HG02973 (cell line): ENCODE measurements around the gene TBC1D16.

Experiments used
- ATAC-seq: cut with Tn5 transposase; IDR thresholded peaks from one replicate; pipeline ENCODE4 v1.9.1; 2021; ENCODE audit warnings: moderate library complexity; ENCODE audit not compliant: unreplicated experiment

TBC1D16 gene, protein sequence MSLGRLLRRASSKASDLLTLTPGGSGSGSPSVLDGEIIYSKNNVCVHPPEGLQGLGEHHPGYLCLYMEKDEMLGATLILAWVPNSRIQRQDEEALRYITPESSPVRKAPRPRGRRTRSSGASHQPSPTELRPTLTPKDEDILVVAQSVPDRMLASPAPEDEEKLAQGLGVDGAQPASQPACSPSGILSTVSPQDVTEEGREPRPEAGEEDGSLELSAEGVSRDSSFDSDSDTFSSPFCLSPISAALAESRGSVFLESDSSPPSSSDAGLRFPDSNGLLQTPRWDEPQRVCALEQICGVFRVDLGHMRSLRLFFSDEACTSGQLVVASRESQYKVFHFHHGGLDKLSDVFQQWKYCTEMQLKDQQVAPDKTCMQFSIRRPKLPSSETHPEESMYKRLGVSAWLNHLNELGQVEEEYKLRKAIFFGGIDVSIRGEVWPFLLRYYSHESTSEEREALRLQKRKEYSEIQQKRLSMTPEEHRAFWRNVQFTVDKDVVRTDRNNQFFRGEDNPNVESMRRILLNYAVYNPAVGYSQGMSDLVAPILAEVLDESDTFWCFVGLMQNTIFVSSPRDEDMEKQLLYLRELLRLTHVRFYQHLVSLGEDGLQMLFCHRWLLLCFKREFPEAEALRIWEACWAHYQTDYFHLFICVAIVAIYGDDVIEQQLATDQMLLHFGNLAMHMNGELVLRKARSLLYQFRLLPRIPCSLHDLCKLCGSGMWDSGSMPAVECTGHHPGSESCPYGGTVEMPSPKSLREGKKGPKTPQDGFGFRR

DNA sequence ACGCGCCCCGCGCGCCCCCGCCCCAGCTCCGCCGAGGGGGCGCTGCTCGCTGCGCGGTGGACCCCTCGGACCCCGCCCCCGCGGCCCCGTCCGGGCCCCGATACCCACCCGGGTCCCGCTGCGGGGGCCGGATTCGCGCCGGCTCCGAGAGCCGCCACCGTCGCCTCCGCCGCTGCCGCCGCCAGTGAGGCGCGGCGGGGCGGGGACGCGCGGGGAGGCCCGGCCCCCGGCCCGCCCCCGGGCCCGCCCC, at the start of gene TBC1D16:
TSS of gene TBC1D16 (minus strand) at position 186 of the 250 bp plus-strand sequence. CDS start 22,325 bp downstream, outside the sequence.
- no peak for ATAC-seq

DNA sequence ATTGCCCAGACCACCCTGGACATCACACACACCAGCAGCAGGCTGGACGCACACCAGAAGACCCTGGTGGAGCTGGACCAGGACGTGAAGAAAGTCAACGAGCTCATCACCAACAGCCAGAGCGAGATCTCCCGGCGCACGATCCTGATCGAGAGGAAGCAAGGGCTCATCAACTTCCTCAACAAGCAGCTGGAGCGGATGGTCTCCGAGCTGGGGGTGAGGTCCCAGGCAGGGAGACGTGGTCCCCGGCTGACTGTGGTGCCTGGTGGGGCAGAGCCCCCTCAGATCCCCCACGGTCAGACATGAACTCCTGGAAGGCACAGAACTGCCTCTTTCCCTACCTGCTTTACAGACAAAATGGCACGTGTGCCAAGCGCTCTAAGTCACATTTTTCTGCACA, 49.1 kb upstream of the TBC1D16 start:
- no peak for ATAC-seq

DNA sequence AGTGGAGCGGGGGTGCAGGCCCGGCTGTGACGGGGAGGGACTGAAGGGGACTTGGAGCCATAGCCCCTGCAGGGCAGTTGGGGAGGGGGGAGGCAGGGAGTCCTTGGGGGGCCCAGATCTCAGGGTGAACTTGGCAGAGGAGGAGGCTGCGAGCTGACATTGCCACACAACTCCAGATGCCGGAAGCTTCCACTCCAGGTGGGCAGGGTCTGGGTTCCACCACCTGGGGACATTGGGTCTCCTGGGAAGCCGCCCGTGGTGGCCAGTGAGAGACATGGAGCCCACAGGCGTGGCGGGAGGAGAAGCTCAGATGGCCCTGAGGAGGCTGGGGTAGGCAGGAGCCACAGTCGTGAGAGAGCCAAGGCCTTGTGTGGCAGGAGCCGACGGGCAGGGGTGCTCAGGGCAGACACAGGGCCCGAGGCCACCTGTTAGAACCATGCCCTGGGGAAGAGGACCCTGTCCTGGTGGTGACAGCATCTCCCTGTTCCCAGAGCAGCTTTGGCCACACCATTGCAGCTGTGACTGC, 47.5 kb upstream of the TBC1D16 start:
- ATAC-seq = no peak

DNA sequence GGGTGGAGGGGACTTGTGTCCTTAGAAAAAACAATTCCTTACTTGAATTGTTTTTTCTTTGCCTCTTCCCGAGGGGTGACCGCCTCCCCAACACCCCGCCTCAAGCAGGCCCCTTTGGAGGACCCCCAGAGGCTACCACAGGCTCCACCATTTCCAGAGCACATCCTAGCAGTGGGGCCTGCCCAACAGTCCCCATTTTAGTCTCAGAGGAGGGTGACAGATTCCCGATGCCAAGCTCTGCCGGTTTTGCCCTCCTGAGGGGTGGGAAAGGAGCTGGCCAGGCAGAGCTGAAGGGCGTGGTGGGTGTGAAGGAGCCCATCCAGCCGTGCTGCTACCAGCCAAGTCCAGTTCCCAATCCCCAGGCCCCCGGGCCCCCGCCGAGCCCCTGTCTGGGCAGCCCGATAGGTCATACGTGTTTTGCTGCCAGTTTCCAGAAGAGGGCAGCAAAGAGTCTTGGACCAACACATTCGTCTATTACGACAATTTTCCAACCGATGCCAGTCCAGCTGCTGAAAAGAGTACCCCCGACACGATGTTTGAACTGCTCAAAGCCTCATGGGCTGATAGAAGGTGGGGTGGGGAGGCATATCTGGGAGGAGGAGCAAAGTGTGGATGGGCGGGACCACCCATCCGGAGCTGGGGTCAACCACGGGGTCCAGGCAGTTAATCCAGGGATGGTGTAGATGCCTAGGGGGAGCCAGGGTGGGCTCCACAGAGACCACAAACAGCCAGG, 46.9 kb upstream of the TBC1D16 start:
- ATAC-seq = no peak

DNA sequence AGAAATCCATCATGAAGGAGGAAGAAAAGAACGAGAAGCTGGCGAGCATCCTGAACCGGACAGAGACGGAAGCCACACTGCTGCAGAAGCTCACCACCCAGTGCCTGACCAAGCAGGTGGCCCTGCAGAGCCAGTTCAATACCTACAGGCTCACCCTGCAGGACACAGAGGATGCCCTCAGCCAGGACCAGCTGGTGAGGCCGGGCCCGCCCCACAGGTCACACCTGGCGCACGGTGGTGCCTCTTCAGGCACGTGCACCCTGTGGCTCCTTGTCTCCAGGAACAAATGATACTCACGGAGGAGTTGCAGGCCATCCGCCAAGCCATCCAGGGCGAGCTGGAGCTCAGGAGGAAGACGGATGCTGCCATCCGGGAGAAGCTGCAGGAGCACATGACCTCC, 45.9 kb upstream of the TBC1D16 start:
- no peak for ATAC-seq

DNA sequence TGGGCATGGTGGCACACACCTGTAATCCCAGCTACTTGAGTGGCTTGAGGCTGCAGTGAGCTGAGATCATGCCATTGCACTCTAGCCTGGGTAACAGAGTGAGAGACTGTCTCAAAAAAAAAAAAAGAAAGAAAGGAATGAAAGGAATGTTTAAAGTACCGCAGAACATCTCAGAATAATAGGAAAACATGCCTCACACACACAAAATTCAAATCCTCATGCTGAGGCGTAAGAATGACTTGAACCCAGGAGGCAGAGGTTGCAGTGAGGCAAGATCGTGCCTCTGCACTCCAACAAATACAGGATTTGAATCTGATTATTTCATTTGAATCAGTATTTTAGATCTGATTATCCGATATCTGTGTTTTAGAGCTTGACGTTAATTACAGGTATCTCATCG, 44.4 kb upstream of the TBC1D16 start:
- no peak for ATAC-seq

DNA sequence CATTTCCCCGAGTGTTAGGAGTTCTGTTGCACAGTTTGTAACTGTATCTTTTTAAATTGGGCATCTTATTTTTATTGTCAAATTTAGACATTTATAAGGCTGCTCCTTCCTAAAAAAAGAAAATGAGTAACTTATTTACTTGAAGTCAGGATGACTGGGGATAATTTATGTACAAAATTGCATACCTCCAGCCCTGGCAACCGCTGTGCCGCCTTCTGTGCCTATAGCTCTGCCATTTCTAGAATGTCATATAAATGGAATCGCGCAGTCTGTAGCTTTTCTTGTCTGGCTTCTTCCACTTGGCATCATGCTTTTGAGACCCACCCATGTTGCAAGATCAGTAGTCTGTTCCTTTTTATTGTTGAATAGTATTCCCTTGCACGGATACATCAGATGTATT, 36.7 kb upstream of the TBC1D16 start:
- no peak for ATAC-seq

DNA sequence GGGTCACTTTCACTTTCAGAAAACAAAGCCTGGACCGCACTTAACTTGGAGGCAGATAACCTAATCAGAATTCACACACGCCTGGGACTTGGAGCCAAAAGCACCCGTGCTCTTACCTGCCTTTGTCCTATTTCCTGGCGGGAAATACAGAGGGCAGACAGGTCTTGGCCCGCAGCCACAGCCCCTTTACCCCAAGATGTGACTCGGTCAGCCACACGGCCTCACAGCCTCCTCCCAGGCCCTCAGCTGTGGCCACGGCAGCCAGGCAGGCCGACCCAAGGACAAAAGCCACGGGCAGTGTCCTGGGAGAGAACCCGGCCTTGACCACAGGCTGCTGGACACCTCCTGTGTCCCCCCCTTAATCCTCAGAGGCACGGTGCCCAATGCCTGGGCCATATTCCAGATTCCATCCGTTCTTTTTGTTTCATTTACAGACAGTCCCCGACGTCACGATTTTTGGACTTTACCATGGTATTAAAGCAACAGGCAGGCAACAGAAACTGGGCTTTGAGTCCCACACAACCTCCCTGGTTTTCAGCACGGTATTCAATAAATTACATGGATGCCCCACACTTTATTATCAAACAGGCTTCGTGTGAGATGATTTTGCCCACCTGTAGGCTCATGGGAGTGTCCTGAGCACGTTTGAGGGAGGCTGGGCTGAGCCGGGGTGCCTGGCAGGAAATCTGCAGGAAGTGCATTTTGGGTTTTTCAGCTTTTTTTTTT, 35.6 kb upstream of the TBC1D16 start:
- ATAC-seq = no peak

DNA sequence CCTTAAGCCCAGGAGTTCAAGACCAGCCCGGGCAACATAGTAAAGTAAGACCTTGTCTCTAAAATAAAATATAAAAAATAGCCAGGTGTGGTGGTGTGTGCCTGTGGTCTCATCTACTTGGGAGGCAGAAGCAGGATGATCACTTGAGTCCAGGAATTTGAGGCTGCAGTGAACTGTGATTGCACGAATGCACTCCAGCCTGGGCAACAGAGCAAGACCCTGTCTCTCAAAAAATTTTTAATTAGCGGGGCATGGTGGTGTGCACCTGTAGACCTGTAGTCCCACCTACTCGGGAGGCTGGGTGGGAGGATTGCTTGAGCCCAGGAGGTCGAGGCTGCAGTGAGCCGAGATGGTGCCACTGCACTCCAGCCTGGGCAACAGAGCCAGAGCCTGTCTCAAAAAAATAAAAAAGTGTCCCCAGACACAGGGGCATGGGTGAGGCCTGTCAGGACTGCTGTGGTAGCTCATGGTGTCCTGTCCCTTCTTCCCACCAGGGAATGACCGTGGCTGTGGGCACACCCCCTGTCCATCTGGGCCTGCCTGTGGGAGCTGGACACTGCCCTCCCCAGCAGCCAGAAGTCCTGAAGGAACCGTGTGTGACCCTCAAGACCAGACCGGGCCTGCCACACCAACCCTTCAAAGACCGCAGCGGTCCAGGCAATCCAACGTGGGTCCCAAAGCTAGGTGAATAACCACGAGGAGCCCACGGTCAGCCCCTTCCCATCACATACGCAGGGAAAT, 34.9 kb upstream of the TBC1D16 start:
- ATAC-seq = no peak

DNA sequence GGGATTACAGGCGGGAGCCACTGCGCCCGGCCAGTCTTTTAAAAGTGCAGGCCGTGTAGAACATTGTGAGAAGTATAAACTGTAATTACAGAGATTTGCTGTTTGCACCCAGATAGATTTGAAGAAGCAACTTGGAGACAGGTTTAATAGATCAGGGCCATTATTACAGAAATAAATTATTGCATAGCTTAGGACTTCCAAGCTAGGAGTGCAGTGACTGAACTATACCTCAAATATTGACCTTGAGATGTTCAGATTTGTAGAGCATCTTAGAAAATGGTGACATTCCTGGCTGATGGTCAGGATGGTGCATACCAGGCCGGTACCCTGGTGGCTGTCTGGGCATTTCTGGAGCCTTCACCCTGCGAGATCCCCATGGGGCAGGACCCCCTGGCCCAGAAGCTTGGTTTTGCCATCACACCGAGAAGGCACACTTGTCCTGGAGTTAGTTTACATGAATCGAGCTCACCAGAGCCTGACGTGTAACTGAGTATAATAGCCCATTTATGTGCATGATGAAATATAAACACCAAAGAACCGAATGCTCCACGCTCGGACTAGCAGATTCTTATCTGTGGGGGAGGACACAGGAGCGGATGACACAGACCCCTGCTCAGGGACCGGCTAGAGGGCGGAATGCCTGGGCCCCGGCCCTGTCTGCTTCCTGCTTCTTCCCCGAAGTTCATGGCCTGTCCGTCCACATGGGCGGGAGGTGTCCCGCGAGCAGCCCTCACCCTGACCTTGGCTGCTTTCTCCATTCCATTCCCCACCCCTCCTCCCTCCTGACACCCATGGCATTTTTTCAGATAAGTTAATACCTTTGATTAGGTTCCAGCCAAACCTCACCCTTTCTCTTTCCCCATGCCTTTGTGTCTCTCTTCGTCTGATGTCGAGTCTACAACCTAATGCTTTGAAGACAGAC, 32.9 kb upstream of the TBC1D16 start:
- ATAC-seq = no peak

DNA sequence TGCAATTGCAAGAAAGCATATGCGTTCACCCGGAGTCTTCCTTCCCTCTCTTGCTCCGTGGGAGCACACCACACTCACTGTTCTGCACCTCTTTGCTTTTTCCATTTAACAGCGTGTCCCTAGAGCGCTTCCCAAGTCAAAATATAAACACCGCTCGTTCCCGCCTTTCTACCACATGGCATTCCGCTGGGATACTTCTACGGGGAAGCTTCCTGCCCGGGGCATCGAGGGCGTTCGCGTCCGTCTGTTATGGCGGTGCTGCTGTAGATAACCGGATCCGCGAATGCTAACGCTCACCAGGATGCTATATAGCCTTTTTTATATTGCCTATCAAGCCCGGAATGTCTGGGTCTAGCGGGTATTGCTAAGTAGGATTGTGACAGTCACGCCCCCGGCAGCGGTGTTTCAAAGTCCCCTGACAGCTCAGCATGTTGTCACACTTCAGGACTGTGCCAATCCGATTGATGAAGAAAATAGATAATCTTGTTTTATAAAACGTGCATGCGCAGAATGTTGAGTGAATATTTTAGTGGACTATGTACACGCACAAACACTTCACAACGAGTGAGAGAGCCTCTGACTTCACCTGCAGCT, 31.8 kb upstream of the TBC1D16 start:
- no peak for ATAC-seq

DNA sequence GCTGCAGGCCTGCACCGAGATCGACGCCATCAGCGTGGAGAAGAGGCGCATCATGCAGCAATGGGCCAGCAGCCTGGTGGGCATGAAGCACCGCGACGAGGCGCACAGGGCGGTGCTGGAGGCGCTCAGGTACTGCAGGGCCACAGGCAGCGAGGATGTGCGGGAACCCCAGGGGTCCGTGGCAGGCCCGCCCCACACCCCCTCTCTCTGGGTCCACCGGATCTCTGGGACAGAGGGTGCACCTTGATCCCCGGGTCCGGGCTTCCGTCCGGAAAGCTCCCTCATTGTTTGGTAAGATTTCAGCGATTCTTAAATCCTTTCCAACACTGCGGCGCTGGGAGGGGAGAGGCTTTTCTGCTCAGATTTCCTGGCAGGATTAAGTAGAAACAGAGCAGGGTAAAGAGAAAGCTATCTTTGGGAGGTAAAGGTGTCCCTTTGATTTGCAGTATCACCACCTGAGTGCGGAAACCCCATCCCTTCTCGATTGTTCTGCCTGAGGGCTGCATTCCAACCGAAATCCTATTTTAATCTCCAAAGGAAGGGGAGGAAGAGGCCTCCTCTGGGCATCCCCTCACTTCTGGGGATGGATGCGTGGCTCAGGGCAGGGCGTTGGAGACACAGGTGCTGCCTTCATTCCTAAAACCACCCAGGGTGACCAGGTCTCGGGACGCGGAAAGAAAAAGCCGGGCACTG, 30.0 kb upstream of the TBC1D16 start:
- no peak for ATAC-seq

DNA sequence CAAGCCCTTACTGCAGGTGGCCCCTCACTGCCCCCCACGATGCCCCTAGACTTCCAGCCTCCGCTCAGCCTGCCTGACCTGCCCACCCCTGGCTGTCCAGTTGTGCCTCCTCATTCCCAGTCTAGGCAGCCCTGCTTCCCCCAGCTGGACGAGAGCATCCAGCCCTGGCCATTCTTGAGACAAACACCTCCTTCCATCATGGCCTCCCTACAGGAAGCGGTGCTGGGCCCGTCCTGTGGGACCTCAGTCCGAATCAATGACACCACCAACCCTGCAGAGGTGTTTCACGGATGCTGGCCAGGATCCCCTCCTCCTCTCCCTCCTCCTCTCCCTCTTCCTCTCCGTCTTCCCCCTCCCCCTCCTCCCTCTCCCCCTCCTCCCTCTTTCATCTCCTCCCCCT, 29.0 kb upstream of the TBC1D16 start:
- ATAC-seq = no peak

DNA sequence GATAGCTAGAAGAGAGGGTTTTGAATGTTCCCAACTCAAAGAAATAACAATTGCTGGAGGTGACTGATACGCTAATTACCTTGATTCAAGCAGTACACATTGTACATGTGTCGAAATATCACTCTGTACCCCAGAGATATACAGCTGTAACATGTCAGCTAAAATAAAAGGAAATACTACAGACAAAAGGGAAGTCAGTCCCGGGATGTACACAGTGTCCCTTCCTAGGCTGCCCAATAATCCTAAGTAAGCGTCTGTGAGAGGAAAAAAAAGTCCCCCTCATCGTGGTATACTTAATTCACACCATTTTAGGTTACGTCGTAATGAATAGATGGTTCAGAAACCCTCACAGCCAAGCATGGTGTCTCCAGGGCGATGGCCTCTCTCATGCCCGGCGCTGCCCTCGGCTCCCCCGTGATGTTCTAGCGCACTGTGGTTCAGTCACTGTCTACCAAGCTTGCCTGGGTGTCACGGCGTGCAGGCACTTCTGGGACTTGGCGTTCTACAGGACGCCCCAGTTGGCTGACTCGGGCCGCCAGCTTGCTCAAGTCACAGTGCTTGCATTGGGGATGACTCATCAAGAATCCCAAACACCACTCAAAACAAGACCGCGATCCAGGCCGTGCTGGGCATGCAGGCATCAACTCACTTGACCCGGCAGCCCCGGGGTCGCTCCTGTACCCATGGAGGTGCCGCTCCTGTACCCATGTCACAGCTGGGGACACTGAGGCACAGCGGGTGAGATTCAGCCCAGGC, 28.3 kb upstream of the TBC1D16 start:
- ATAC-seq = no peak

DNA sequence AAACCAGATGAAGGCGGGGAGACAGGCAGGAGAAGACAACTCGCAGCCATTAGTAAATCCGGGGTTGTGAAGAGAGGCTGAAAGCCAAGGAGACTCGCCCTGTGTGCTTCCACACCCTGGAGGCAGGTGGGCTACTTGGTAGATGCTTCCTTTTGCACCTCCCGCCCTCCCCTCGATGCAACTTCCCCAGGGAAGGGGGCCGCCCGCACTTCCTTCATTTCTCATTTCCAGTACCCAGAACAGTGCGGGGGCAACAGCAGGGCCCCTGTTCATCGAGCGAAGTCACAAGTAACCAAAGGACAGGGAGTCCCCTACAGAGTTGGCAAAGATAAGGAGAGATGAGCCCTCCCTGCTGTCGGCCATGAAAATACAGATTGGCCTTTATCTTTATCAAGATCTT, 25.7 kb upstream of the TBC1D16 start:
- ATAC-seq = no peak

DNA sequence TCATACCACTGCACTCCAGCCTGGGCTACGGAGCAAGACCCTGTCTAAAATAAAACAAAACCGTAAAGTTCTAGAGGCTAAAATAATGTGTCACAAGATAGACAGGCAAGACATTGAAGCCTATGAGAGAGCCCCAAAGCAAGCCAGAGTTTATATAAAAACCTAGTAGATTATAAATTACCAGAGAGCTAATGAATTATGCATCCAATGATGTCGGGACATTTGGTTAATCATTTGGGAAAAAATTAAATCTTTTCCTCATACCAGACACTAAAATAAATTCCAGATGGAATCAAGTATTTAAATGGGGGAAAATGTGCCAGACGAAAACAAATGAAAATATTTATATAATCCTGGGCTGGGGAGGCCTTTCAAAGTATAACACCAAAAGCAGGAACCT, 25.0 kb upstream of the TBC1D16 start:
- ATAC-seq = no peak

DNA sequence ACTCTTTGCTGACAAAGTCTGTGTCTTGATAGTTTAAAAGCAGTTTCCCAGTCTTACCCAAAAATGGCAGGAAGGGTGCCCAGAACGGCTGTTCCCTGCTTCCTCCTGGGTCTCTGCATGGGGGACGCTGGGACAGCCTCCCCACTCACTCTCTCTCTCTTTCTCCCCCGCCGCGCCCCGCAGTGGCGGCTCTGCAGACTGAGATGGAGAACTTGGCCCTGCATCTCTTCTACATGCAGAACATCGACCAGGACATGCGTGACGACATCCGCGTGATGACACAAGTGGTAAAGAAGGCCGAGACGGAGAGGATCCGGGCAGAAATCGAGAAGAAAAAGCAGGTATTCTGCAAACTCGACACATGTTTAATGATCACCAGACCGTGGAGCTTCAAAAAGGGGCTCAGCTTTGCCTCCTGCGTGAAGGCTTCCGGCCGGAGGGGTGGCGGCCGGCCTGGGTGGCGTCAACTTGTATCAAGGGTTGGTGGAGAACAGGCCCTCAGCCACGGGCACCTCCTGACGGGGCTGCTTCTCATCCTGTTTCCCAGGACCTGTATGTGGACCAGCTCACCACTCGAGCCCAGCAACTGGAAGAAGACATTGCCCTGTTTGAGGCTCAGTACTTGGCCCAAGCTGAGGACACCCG, 22.8 kb upstream of the TBC1D16 start:
- ATAC-seq = no peak
